SK-N-SH treated with all-trans-retinoic acid at 6 μM for 48 hours (cell line): Measurements from ENCODE around the gene APIP.

Source experiments
- ARNTL ChIP-seq: fragments of 450-650 bp; formaldehyde crosslinking; IDR thresholded peaks from 2 replicates; pipeline ENCODE4 v1.5.0; 2020; ENCODE audit warnings: low read depth, mild to moderate bottlenecking, moderate library complexity, borderline replicate concordance
- CSDC2 ChIP-seq: fragments of 250-450 bp; sonication (Bioruptor Pico); IDR thresholded peaks from 2 replicates; pipeline ENCODE4 v1.5.0; 2020; ENCODE audit warnings: mild to moderate bottlenecking, moderate library complexity
- CSRNP3 ChIP-seq: fragments of 250-450 bp; sonication (Bioruptor Pico); IDR thresholded peaks from 2 replicates; pipeline ENCODE4 v1.5.1; 2021; ENCODE audit warnings: mild to moderate bottlenecking, moderate library complexity
- ISL1 ChIP-seq: fragments of 250-450 bp; sonication (Bioruptor Pico); IDR thresholded peaks from 2 replicates; pipeline ENCODE4 v2.1.2; 2022; ENCODE audit warnings: mild to moderate bottlenecking, moderate library complexity
- PPARA ChIP-seq: fragments of 250-450 bp; sonication (Bioruptor Pico); IDR thresholded peaks from 2 replicates; pipeline ENCODE4 v1.5.0; 2020; ENCODE audit warnings: mild to moderate bottlenecking, borderline replicate concordance
- RARB ChIP-seq: fragments of 250-450 bp; sonication (Bioruptor Pico); IDR thresholded peaks from 2 replicates; pipeline ENCODE4 v1.8.0; 2021; ENCODE audit warnings: mild to moderate bottlenecking, moderate library complexity
- SNAI2 ChIP-seq: fragments of 250-450 bp; sonication (Bioruptor Pico); IDR thresholded peaks from 2 replicates; pipeline ENCODE4 v1.5.0; 2020; ENCODE audit warnings: mild to moderate bottlenecking, moderate library complexity
- TSHZ2 ChIP-seq: fragments of 250-450 bp; sonication (Bioruptor Pico); IDR thresholded peaks from 2 replicates; pipeline ENCODE4 v1.5.0; 2020; ENCODE audit warnings: mild to moderate bottlenecking, moderate library complexity
- ZFP30 ChIP-seq: fragments of 450-650 bp; formaldehyde crosslinking; IDR thresholded peaks from 2 replicates; pipeline ENCODE4 v1.5.0; 2022; ENCODE audit warnings: mild to moderate bottlenecking, moderate library complexity
- TF ChIP-seq, protein P1 (sequence below): fragments of 250-450 bp; sonication (Bioruptor Pico); IDR thresholded peaks from 2 replicates; pipeline ENCODE4 v1.8.0; 2020; ENCODE audit warnings: mild to moderate bottlenecking, moderate library complexity, borderline replicate concordance
- TF ChIP-seq, protein P2 (sequence below): fragments of 250-450 bp; sonication (Bioruptor Pico); IDR thresholded peaks from 2 replicates; pipeline ENCODE4 v1.5.1; 2020; ENCODE audit warnings: low read depth, mild to moderate bottlenecking, moderate library complexity
- TF ChIP-seq, protein P3 (sequence below): fragments of 250-450 bp; sonication (Bioruptor Pico); IDR thresholded peaks from 2 replicates; pipeline ENCODE4 v1.8.0; 2021; ENCODE audit warnings: low read depth, mild to moderate bottlenecking, moderate library complexity, borderline replicate concordance

DNA sequence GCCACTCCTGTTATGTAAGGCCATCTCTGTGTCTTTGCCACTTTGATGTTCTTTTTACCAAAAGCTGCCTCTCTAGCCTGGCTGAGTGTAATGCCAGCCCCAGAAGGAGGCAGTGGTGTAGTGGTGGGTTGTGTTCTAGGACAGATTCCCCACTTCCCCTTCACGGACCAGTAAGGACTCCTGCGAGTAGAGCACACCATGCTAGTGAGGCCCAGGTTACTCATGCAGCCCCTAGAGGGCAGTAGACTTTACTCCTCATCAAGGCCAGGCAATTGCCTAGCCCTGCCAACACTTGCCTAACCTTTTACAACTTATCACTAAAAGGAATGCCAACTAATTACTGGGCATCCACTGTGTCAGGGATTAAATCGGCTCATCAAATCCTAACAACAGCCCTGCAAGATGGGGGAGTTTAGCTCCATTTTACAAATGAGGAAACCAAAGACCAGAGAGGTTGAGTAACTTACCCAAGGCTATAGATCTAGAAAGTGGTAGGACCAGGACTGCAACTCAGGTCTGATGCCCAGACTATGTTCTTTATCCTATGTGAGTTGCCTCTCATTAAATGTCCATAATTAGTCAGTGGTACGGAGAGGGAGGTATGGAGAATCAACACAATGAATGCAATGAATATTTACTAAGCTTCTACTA lies 75.3 kb downstream of the APIP start:
- TF ChIP-seq CSRNP3 (CRISPR knock-in tag) (no peak), PPARA (no peak), CSDC2 (no peak), ZFP30 (CRISPR knock-in tag) (no peak), RARB (CRISPR knock-in tag) (no peak), SNAI2 (no peak), ARNTL (no peak), TSHZ2 (CRISPR knock-in tag) (no peak), ISL1 (CRISPR knock-in tag) (no peak)
- TF ChIP-seq, protein P1, sequence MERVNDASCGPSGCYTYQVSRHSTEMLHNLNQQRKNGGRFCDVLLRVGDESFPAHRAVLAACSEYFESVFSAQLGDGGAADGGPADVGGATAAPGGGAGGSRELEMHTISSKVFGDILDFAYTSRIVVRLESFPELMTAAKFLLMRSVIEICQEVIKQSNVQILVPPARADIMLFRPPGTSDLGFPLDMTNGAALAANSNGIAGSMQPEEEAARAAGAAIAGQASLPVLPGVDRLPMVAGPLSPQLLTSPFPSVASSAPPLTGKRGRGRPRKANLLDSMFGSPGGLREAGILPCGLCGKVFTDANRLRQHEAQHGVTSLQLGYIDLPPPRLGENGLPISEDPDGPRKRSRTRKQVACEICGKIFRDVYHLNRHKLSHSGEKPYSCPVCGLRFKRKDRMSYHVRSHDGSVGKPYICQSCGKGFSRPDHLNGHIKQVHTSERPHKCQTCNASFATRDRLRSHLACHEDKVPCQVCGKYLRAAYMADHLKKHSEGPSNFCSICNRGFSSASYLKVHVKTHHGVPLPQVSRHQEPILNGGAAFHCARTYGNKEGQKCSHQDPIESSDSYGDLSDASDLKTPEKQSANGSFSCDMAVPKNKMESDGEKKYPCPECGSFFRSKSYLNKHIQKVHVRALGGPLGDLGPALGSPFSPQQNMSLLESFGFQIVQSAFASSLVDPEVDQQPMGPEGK (CRISPR knock-in tag), result no peak
- TF ChIP-seq, protein P2, sequence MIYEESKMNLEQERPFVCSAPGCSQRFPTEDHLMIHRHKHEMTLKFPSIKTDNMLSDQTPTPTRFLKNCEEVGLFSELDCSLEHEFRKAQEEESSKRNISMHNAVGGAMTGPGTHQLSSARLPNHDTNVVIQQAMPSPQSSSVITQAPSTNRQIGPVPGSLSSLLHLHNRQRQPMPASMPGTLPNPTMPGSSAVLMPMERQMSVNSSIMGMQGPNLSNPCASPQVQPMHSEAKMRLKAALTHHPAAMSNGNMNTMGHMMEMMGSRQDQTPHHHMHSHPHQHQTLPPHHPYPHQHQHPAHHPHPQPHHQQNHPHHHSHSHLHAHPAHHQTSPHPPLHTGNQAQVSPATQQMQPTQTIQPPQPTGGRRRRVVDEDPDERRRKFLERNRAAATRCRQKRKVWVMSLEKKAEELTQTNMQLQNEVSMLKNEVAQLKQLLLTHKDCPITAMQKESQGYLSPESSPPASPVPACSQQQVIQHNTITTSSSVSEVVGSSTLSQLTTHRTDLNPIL, result no peak
- TF ChIP-seq, protein P3, sequence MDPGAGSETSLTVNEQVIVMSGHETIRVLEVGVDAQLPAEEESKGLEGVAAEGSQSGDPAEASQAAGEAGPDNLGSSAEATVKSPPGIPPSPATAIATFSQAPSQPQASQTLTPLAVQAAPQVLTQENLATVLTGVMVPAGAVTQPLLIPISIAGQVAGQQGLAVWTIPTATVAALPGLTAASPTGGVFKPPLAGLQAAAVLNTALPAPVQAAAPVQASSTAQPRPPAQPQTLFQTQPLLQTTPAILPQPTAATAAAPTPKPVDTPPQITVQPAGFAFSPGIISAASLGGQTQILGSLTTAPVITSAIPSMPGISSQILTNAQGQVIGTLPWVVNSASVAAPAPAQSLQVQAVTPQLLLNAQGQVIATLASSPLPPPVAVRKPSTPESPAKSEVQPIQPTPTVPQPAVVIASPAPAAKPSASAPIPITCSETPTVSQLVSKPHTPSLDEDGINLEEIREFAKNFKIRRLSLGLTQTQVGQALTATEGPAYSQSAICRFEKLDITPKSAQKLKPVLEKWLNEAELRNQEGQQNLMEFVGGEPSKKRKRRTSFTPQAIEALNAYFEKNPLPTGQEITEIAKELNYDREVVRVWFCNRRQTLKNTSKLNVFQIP (CRISPR knock-in tag), result no peak
